ENCODE data around the gene MED1.

MED1 gene

GRCh38 chr17:39364236-39365025 is 86.6 kb downstream of the MED1 start:
- no peak for DNase-seq (ENCODE audit: low read depth)

GRCh38 chr17:39361064-39361463 is 90.0 kb downstream of the MED1 start:
- no peak for DNase-seq (ENCODE audit: low read depth)

GRCh38 chr17:39360537-39360936 is 90.5 kb downstream of the MED1 start:
- DNase-seq (ENCODE audit: low read depth): no peak

- no peak for DNase-seq (ENCODE audit: low read depth)
Observed at GRCh38 chr17:39359994-39360393, 91.1 kb downstream of the MED1 start.

- no peak for DNase-seq (ENCODE audit: low read depth)
Observed at GRCh38 chr17:39357986-39358385, 93.1 kb downstream of the MED1 start.

GRCh38 chr17:39357488-39357887 is 93.6 kb downstream of the MED1 start:
- DNase-seq (ENCODE audit: low read depth): no peak
